Ectodermal cell (in vitro differentiated cells): ENCODE measurements around the gene KRT222.

Experiments used
- H3K27ac ChIP-seq: 2 replicates; pipeline ENCODE4 v1.7.0; 2013; ENCODE audit warnings: mild to moderate bottlenecking, low read depth, low read length; ENCODE audit not compliant: insufficient read depth, poor library complexity, severe bottlenecking
- H3K27me3 ChIP-seq: 2 replicates; pipeline ENCODE4 v1.7.0; 2013; ENCODE audit warnings: mild to moderate bottlenecking, low read length; ENCODE audit not compliant: insufficient read depth, control insufficient read depth, poor library complexity, severe bottlenecking
- H3K36me3 ChIP-seq: one replicate; pipeline ENCODE4 v1.7.0; 2013; ENCODE audit warnings: low read length; ENCODE audit not compliant: control insufficient read depth, insufficient read depth
- H3K4me1 ChIP-seq: one replicate; pipeline ENCODE4 v1.7.0; 2013; ENCODE audit warnings: low read length; ENCODE audit not compliant: control insufficient read depth, insufficient read depth
- H3K4me3 ChIP-seq: 2 replicates; pipeline ENCODE4 v1.7.0; 2013; ENCODE audit warnings: low read depth, low read length, control low read depth; ENCODE audit not compliant: insufficient read depth
- H3K9me3 ChIP-seq: 2 replicates; pipeline ENCODE4 v1.7.0; 2013; ENCODE audit warnings: mild to moderate bottlenecking, low read length, moderate library complexity; ENCODE audit not compliant: control insufficient read depth
- WGBS, 2 experiments: methylation state at CpG; one replicate each; pipeline ENCODE4 v1.1.7; 2013; ENCODE audit warnings: missing lambda C conversion rate in 2 of 2; 5-methylcytosine and 5-hydroxymethylcytosine counted together

Gene KRT222

GRCh38 chr17:40695874-40696472 lies 31.0 kb upstream of the KRT222 start:
- Histone ChIP-seq H3K4me1 (no peaks in the 10 kb centered on the region), H3K27ac (no peak overlapping the region), H3K27me3 (no peaks in the 10 kb centered on the region), H3K36me3 (no peaks in the 10 kb centered on the region), H3K9me3 (no peaks in the 10 kb centered on the region), H3K4me3 (no peak overlapping the region)
- 95% methylated on average over 6 of the region's 6 CpGs for WGBS, 2 experiments

- Histone ChIP-seq H3K9me3 (no peaks in the 10 kb centered on the region), H3K27me3 (no peaks in the 10 kb centered on the region), H3K36me3 (no peaks in the 10 kb centered on the region), H3K4me3 (no peak overlapping the region), H3K27ac (no peak overlapping the region), H3K4me1 (no peaks in the 10 kb centered on the region)
- 71 to 76% methylated on average over 9 of the region's 9 CpGs for WGBS, 2 experiments
Observed at GRCh38 chr17:40694584-40694983, 29.6 kb upstream of the KRT222 start.

GRCh38 chr17:40687106-40687505 lies 22.1 kb upstream of the KRT222 start:
- no peaks in the 10 kb centered on the region for H3K27me3 ChIP-seq
- H3K4me3 ChIP-seq, result no peak overlapping the region
- 97 to 98% methylated on average over 3 to 5 of the region's 5 CpGs for WGBS, 2 experiments
- no peaks in the 10 kb centered on the region for H3K9me3 ChIP-seq
- no peaks in the 10 kb centered on the region for H3K4me1 ChIP-seq
- H3K36me3 ChIP-seq, result no peaks in the 10 kb centered on the region
- no peak overlapping the region for H3K27ac ChIP-seq

GRCh38 chr17:40686192-40686591 lies 21.2 kb upstream of the KRT222 start:
- H3K4me3 ChIP-seq, result no peak overlapping the region
- H3K27me3 ChIP-seq, result no peaks in the 10 kb centered on the region
- H3K27ac ChIP-seq, result no peak overlapping the region
- no peaks in the 10 kb centered on the region for H3K4me1 ChIP-seq
- 93% methylated on average over 3 to 4 of the region's 4 CpGs for WGBS, 2 experiments
- H3K9me3 ChIP-seq, result no peaks in the 10 kb centered on the region
- no peaks in the 10 kb centered on the region for H3K36me3 ChIP-seq

- H3K27me3 ChIP-seq, result no peaks in the 10 kb centered on the region
- no peak overlapping the region for H3K27ac ChIP-seq
- no peaks in the 10 kb centered on the region for H3K36me3 ChIP-seq
- no peaks in the 10 kb centered on the region for H3K4me1 ChIP-seq
- H3K4me3 ChIP-seq, result no peak overlapping the region
- H3K9me3 ChIP-seq, result no peaks in the 10 kb centered on the region
Observed at GRCh38 chr17:40680998-40681397, 16.0 kb upstream of the KRT222 start.

- Histone ChIP-seq H3K36me3 (no peaks in the 10 kb centered on the region), H3K9me3 (no peaks in the 10 kb centered on the region), H3K27me3 (no peaks in the 10 kb centered on the region), H3K27ac (no peak overlapping the region), H3K4me1 (no peaks in the 10 kb centered on the region), H3K4me3 (no peak overlapping the region)
- no CpG with 5 or more reads among the region's 2 CpGs for WGBS, 2 experiments
Observed at GRCh38 chr17:40679523-40679907, 14.5 kb upstream of the KRT222 start.

- Histone ChIP-seq H3K27me3 (no peaks in the 10 kb centered on the region), H3K27ac (no peak overlapping the region), H3K4me3 (no peak overlapping the region), H3K4me1 (no peaks in the 10 kb centered on the region), H3K9me3 (no peaks in the 10 kb centered on the region), H3K36me3 (no peaks in the 10 kb centered on the region)
- WGBS, 2 experiments, result 81 to 85% methylated on average over 4 of the region's 4 CpGs
Observed at GRCh38 chr17:40678902-40679522, 14.0 kb upstream of the KRT222 start.

GRCh38 chr17:40675905-40676304 lies 10.9 kb upstream of the KRT222 start:
- Histone ChIP-seq H3K36me3 (no peaks in the 10 kb centered on the region), H3K27ac (no peak overlapping the region), H3K9me3 (no peaks in the 10 kb centered on the region), H3K4me3 (no peak overlapping the region), H3K4me1 (no peaks in the 10 kb centered on the region), H3K27me3 (no peaks in the 10 kb centered on the region)
- WGBS, 2 experiments, result 97 to 99% methylated on average over 3 to 4 of the region's 4 CpGs

- H3K36me3 ChIP-seq, result no peaks in the 10 kb centered on the region
- no peaks in the 10 kb centered on the region for H3K27me3 ChIP-seq
- no CpG with 5 or more reads among the region's 2 CpGs for WGBS, 2 experiments
- H3K4me1 ChIP-seq, result no peaks in the 10 kb centered on the region
- no peak overlapping the region for H3K4me3 ChIP-seq
- no peak overlapping the region for H3K27ac ChIP-seq
- no peaks in the 10 kb centered on the region for H3K9me3 ChIP-seq
Observed at GRCh38 chr17:40672654-40673053, 7.7 kb upstream of the KRT222 start.

- Histone ChIP-seq H3K4me1 (no peaks in the 10 kb centered on the region), H3K9me3 (no peaks in the 10 kb centered on the region), H3K27me3 (no peaks in the 10 kb centered on the region), H3K27ac (no peak overlapping the region), H3K4me3 (no peak overlapping the region), H3K36me3 (no peaks in the 10 kb centered on the region)
- 89 to 90% methylated on average over 4 of the region's 4 CpGs for WGBS, 2 experiments
Observed at GRCh38 chr17:40671282-40671681, 6.3 kb upstream of the KRT222 start.

GRCh38 chr17:40666331-40666730 lies 1.4 kb upstream of the KRT222 start:
- H3K27ac ChIP-seq, result no peak overlapping the region
- H3K36me3 ChIP-seq, result no peaks in the 10 kb centered on the region

More at GRCh38 chr17:40666331-40666730, 1.4 kb upstream of the KRT222 start:
- Histone ChIP-seq H3K4me3 (no peak overlapping the region), H3K27me3 (peaks cover 3% of the 10 kb centered on the region), H3K9me3 (no peaks in the 10 kb centered on the region), H3K4me1 (no peaks in the 10 kb centered on the region)
